HG03280 (cell line): ENCODE results near the gene NPSR1.
"Not testable (repeated sequence)": the region's sequence is repeated elsewhere in the genome, so short reads cannot be mapped to it uniquely, and the experiment has no call there.

Experiments used
- ATAC-seq: cut with Tn5 transposase; IDR thresholded peaks from one replicate; pipeline ENCODE4 v1.9.1; 2021; ENCODE audit warnings: mild to moderate bottlenecking, moderate library complexity; ENCODE audit not compliant: unreplicated experiment

NPSR1 gene

GRCh38 chr7:34831436-34831835 lies 173.4 kb downstream of the NPSR1 start:
- no peak for ATAC-seq

- no peak for ATAC-seq
Measured at GRCh38 chr7:34832020-34832419, 174.0 kb downstream of the NPSR1 start.

GRCh38 chr7:34835901-34836600 lies 178.0 kb downstream of the NPSR1 start:
- ATAC-seq = no peak

- ATAC-seq = no peak
Measured at GRCh38 chr7:34837316-34837715, 179.3 kb downstream of the NPSR1 start.

GRCh38 chr7:34837801-34838201 lies 179.8 kb downstream of the NPSR1 start:
- no peak for ATAC-seq

GRCh38 chr7:34838329-34838728 lies 180.3 kb downstream of the NPSR1 start:
- no peak for ATAC-seq

- no peak for ATAC-seq
Measured at GRCh38 chr7:34839645-34840044, 181.6 kb downstream of the NPSR1 start.

GRCh38 chr7:34840176-34840785 lies 182.3 kb downstream of the NPSR1 start:
- no peak for ATAC-seq

GRCh38 chr7:34841326-34841725 lies 183.3 kb downstream of the NPSR1 start:
- no peak for ATAC-seq

GRCh38 chr7:34842782-34843181 lies 184.8 kb downstream of the NPSR1 start:
- ATAC-seq = no peak

GRCh38 chr7:34844406-34844805 lies 186.4 kb downstream of the NPSR1 start:
- no peak for ATAC-seq

- no peak for ATAC-seq
Measured at GRCh38 chr7:34844936-34845665, 187.1 kb downstream of the NPSR1 start.

- no peak for ATAC-seq
Measured at GRCh38 chr7:34845666-34846361, 187.8 kb downstream of the NPSR1 start.

- ATAC-seq = no peak
Measured at GRCh38 chr7:34846976-34847375, 189.0 kb downstream of the NPSR1 start.

- no peak for ATAC-seq
Measured at GRCh38 chr7:34848670-34849069, 190.7 kb downstream of the NPSR1 start.

- ATAC-seq = no peak
Measured at GRCh38 chr7:34849163-34849960, 191.3 kb downstream of the NPSR1 start.

GRCh38 chr7:34849986-34850385 lies 192.0 kb downstream of the NPSR1 start:
- ATAC-seq = no peak

GRCh38 chr7:34850681-34851080 lies 192.7 kb downstream of the NPSR1 start:
- no peak for ATAC-seq

- no peak for ATAC-seq
Measured at GRCh38 chr7:34851431-34851830, 193.4 kb downstream of the NPSR1 start.

GRCh38 chr7:34858444-34858843 lies 200.4 kb downstream of the NPSR1 start:
- ATAC-seq = not testable (repeated sequence)

GRCh38 chr7:34859281-34859680 lies 201.3 kb downstream of the NPSR1 start:
- not testable (repeated sequence) for ATAC-seq
